NCI-H1417 treated with DMSO at 0.1 percent for 48 hours (cell line): ENCODE results near the gene ADAMTSL3.
"Not testable (repeated sequence)": the region's sequence is repeated elsewhere in the genome, so short reads cannot be mapped to it uniquely, and the experiment has no call there.

ENCODE experiments used
- DNase-seq: peaks from one replicate; lab custom pipeline; 2025; lab: John Stamatoyannopoulos, UW

The ADAMTSL3 gene

DNA sequence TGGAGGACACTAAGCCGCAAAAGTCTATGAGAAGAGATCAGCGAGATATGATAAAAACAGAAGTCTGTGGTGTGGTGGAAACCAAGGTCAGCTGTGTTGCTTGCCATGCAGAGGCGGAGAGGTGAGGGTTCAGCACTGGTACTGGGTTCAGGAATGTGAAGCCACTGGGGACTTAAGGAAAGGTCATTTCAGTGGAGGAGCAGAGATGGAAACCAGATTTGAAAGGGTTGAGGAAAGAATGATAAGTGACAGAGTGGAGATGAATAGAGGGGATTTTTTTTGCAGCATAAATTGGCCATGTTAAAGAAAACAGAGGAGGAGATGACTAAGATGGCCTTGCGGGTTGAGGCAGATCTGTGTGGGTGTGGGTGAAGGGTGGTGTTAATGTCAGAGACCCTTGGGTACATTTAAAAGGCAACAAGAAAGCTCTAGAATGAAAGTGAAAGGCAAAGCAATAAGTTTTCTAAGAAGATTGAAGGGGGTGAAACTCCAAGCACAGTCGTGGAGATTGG, 265.5 kb downstream of the ADAMTSL3 start:
- no peak for DNase-seq

DNA sequence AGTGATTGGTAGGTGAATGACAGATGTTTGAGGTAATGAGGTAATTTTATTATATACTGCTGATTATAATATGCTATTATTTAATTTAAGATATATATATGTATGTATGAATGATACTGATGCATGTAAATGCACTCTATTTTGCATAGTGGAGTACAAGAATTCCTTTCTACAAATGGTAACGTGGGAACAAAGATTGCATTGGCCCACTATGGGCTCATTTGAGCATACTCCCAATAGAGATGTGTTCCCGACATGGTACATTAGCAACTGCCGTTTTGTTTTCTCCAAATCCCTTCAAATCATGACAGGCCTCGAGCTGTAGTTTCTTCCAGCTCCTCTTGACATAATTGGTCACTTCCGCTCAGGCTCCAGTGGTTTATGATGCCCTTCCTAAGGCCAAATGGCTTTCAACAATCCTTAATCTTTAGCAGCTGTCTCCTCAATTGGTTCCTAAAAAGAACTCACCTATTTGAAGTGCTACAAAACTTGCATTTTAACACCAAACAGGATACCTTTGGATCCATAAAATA, 266.1 kb downstream of the ADAMTSL3 start:
- no peak for DNase-seq

GRCh38 chr15:83922649-83923294, 268.8 kb downstream of the ADAMTSL3 start:
- no peak for DNase-seq

GRCh38 chr15:83926116-83926515, 272.2 kb downstream of the ADAMTSL3 start:
- DNase-seq = no peak

DNA sequence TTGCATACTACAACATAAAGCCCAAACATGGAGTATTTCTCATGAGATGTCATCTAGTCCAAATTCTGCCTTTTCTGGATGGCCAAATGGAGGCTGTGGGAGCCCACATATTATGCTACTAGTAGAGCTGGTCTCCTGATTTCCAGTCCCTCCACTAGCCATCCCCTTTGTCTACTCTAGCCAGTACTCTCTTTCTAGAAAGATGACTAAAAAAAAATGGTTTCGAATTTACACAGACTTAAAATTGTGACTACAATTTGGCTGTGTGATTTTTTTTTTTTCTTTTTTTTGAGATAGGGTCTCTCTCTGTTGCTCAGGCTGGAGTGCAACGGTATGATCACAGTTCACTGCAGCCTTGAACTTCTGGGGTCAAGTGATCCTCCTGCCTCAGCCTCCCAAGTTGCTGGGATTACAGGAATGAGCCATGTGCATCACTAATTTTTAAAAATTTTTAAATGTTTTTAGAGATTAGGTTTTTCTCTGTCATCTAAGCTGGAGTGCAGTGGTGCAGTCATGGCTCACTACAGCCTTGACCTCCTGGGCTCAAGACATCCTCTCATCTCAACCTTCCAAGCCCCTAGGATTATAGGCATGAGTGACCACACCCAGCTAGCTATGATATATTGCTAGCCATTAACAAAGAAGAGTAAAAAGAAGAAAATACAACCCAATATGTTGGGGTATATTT, 273.9 kb downstream of the ADAMTSL3 start:
- no peak for DNase-seq

DNA sequence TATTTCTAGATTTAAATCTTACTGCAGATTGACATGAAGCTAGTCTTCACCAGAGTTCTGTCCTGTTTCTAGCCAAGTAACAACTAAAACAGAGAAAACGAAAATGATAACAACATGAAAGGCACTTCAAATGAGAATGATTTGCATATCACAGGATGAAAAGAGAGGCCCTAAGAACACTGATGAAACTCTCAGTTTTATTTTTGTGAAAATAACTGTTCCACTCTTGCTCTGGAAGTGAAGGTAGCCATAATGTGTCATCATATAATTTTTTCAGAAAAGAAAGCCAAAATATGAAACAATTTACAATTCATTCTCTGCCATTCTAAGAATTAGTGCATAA, 274.4 kb downstream of the ADAMTSL3 start:
- no peak for DNase-seq

GRCh38 chr15:83928878-83929418, 275.0 kb downstream of the ADAMTSL3 start:
- DNase-seq = no peak

GRCh38 chr15:83929619-83930018, 275.7 kb downstream of the ADAMTSL3 start:
- DNase-seq = no peak

GRCh38 chr15:83930392-83931212, 276.7 kb downstream of the ADAMTSL3 start:
- peak; percentile 2 for DNase-seq

- no peak for DNase-seq
Measured at GRCh38 chr15:83935774-83936173, 281.9 kb downstream of the ADAMTSL3 start.

DNA sequence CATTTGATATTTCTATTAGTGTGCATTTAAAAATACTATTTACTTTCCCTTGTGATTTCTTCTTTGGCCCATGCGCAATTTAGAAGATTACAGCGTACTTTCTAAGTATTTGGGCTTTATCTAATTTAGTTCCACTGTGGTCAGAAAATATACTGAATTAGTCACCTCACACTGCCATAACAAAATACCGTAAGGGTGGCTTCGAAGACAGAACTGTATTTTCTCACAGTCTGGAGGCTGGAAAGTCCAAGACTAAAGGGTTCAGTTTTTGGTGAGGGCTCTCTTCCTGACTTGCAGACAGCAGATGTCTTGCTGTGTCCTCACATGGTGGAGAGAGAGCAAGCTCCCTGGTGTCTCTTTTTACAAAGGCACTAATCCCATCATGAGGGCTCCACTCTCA, 286.2 kb downstream of the ADAMTSL3 start:
- DNase-seq = no peak

DNA sequence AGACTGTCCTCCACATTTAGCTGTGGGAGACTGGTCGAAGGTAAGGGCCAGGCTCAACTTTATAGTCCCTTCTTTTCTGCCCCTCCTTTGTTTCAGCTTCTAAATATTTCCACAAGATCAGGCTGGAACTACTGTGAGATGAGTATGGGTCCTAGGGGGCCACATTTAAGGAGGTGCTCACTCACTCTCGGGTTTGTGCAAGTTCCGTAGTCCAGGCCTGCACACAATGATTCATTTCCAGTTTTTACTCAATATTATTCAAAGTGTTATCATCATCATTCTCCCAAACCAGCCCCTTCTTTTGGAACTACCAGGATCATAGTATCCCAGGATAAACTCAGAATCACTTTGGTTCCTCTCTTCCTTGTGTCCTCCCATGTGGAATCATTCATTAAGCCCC, 289.1 kb downstream of the ADAMTSL3 start:
- DNase-seq = no peak

DNA sequence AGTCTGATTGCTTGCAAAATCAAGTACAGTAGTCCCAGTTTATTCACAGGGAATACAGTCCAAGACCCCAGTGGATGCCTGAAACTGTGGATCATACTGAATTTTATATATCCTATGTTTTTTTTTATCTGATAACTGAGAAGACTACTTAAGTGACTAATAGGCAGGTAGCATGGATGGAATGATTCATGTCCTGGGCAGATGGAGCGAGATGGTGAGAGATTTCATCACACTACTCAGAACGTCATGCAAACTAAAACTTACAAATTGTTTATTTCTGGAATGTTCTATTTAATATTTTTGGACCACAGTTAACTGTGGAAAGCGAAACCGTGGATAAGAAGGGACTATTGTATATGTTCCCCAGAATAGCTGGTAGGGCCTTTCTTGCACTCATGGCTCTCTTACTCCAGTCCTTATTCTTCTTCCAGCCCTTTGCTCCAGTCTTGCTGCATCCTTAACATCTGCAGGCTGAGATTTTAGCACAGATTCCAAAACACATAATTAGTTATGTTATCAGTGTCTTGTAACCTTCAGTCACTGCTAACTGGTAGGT, 290.0 kb downstream of the ADAMTSL3 start:
- DNase-seq = no peak

GRCh38 chr15:83947156-83947555, 293.2 kb downstream of the ADAMTSL3 start:
- no peak for DNase-seq

GRCh38 chr15:83954506-83954905, 300.6 kb downstream of the ADAMTSL3 start:
- no peak for DNase-seq

GRCh38 chr15:83955806-83956265, 301.9 kb downstream of the ADAMTSL3 start:
- no peak for DNase-seq

DNA sequence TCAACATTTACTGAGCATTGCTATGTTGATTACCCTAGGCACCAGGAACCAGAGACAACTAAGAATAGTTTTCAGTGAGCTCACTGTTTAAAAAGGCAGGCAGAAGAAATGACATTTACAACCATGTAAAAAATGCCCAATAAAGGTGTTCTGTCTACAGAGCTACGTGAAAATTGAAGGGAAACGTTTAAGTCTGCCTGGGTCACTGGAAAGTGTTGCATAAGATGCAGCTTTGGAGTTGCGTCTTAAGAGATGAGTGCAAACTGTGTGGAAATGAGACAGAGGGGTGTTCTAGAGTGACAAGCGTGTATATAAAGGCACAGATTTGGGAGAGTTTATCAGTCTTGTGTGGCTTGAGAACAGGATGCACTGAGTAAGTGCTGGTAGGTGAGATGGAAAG, 303.0 kb downstream of the ADAMTSL3 start:
- no peak for DNase-seq

- DNase-seq = no peak
Measured at GRCh38 chr15:83959477-83959876, 305.6 kb downstream of the ADAMTSL3 start.

- DNase-seq = no peak
Measured at GRCh38 chr15:83960192-83960829, 306.4 kb downstream of the ADAMTSL3 start.

DNA sequence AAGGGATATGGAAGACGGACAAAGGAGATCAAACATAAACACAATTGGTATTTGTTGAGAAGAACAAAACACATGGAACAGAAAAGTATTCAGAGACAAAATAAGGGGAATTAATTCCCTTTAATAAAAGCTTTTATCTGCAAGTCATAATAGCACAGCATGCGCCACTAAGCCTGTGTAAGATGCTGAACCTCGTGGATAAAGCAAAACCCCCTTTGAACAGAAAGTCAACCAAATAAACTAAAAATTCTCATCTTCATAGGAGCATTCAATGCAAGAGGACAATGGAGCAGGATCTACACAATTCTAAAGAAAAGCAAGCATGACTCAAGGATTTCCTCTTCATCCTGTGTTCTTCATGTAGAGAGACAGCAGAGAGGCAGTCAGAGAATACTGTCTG, 307.4 kb downstream of the ADAMTSL3 start:
- DNase-seq = no peak

- not testable (repeated sequence) for DNase-seq
Measured at GRCh38 chr15:83964967-83965366, 311.0 kb downstream of the ADAMTSL3 start.
